Body of pancreas (tissue), 4 donors: Measurements from ENCODE around the gene GNAT3.

ENCODE experiments used
- CTCF ChIP-seq, 7 experiments: fragments of 450-650 bp in 4 of 7; fragments of 200-600 bp in 3 of 7; sonication (generic) in 3 of 7; IDR thresholded peaks; one replicate each; pipeline ENCODE4 v1.5.1; 2016 to 2019; ENCODE audit warnings: antibody characterized with exemption in 7 of 7
- POLR2A ChIP-seq, 3 donors: fragments of 450-650 bp; IDR thresholded peaks; one replicate each; pipeline ENCODE4 v1.6.1; 2016; ENCODE audit warnings: antibody characterized with exemption in 3 of 3, mild to moderate bottlenecking in 2 of 3

GRCh38 chr7:80488851-80489370, 23.0 kb downstream of the GNAT3 start:
- TF ChIP-seq CTCF (IDR thresholded peaks at IDR 0.05) = no peak
- no peak for TF ChIP-seq POLR2A (IDR thresholded peaks at IDR 0.05)
